GM21576 (cell line): Measurements from ENCODE around the gene SOS1.
"Not testable (repeated sequence)": the region's sequence is repeated elsewhere in the genome, so short reads cannot be mapped to it uniquely, and the experiment has no call there.

Experiments used
- ATAC-seq: cut with Tn5 transposase; IDR thresholded peaks from one replicate; pipeline ENCODE4 v1.9.1; 2021; ENCODE audit warnings: mild to moderate bottlenecking, moderate library complexity; ENCODE audit not compliant: unreplicated experiment

The SOS1 gene

DNA sequence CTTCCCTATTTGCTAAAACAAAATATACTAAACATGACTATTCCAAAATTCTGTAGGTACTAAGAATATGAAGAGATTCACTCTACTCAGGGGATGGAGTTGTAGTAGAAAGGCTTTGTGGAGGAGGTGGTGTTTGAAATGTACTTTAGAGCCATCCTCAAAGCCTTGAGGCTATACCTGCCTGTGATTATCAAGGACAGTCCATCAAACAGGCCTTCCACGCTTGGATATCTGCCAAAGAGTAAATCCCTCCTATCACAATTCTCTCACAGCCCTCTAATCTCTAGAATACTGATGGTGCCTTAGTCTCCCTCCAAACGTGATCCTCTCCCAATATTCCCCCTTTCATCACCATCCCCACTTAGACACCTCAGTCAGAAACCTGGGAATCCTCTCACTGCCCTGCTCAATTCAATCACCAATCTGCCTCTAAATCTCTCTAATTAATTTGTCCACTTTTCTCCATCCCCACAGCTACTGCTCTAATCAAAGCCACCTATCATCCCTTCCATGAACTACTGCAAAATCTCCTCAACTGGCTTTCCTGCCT lies 13.1 kb downstream of the SOS1 start:
- no peak for ATAC-seq

DNA sequence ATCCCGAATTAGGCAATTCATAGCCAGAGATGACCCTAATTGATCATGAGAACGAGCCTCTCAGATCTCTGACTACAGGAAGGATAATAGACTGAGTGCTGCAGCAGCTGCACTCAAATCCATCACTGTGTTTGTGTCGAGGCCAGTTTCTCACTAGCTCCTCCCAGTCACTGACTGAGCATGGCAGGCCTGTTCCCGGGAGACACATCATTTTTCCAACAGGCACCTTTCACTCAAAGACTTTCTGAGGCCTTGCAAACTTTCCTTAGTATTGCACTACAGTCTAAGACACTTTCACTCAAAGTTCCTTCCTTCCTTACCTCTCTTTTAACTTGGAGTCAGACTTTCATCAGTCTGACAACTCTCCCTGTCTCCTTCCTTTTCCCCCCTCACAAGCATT lies 13.7 kb downstream of the SOS1 start:
- no peak for ATAC-seq

DNA sequence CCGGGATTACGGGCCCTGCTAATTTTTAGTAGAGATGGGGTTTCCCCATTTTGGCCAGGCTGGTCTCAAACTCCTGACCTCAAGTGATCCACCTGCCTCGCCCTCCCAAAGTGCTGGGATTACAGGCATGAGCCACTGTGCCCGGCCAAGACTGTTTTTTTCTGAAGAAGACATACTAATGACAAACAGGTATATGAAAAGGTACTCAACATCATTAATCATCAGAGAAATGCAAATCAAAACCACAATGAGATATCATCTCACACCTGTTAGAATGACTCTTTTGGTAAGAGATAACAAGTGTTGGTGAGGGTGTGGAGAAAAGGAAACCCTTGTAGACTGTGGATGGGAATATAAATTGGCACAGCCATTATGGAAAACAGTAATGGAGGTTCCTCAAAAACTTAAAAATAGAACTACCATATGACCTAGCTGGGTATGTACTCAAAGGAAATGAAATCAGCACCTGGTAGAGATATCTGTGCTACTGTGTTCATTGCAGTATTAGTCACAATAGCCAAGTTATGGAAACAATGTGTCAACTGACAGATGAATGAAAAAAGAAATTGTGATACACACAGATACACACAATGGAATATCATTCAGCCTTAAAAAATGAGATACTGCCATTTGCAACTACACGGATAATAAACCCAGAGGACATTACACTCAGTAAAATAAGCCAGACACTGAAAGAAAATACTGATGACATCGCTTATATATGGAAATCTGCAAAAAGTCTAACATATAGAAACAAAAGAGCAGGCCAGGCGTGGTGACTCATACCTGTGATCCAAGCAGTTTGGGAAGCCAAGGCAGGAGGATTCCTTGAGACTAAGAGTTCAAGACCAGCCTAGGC lies 20.8 kb downstream of the SOS1 start:
- peak; percentile 80 for ATAC-seq

DNA sequence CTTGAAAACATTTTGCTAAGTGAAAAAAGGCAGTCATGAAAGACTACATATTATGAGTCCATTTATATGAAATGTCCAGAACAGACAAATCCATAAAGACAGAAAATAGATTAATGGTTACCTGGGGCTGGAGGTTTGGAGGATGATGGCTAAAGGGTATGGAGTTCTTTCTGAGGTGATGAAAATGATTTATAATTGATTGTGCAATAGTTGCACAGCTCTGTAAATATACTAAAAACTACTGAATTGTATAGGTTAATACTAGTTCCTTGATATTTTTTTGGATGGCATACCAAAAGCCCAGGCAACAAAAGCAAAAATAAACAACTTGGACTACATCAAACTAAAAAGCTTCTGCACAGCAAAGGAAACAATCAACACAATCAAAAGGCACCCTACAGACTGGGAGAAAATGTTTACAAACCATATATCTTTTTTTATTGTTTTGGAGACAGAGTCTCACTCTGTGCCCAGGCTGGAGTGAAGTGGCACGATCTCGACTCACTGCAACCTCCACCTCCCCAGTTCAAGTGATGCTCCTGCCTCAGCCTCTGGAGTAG lies 21.5 kb downstream of the SOS1 start:
- no peak for ATAC-seq

DNA sequence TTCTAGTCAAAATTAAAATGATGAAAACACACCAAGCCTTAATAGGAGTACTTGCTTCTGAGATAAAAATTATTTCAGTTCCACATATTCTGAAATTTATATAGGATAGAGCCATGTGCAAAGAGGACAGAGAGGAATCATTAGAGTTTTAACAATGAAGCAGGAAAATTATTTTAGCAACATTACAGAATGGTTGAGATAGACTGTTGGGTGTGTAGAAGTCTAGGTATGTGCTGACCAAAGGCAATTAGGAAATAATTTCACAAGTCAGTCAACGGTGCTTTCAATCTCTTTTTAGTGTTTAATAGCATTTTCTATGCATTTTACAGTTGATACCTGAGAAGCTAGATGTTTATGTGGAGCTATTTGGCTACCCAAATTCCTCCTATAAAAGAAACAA lies 25.2 kb downstream of the SOS1 start:
- no peak for ATAC-seq

DNA sequence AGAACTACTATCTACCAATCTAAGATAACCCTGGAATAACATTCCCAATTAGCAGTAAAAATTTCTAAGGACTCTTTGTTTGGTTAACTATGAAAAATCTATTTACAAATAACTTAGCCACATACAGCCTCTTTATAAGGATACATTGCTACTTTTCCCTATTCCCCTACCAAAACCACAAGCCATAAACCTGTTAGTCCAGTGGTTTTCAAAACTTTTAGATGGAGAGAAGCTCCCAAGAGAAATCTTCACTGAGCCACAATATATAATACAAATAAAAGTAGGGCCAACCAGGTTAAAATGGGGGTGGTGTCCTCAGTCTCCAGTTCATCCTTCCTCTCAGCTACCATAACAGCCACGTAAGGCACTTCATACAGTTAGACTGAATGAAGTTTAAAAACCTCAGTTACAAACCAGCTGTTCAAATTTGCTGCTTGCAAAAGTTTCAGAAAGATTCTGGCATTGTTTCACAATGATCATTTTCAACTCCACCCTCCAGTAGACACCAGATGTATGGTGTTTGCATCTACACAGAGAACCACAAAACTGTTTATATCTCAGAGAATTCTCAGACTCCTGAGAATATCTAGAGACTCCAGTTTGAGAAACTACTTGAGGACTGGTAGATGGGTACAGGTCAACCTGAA lies 26.0 kb downstream of the SOS1 start:
- peak; percentile 90 for ATAC-seq

DNA sequence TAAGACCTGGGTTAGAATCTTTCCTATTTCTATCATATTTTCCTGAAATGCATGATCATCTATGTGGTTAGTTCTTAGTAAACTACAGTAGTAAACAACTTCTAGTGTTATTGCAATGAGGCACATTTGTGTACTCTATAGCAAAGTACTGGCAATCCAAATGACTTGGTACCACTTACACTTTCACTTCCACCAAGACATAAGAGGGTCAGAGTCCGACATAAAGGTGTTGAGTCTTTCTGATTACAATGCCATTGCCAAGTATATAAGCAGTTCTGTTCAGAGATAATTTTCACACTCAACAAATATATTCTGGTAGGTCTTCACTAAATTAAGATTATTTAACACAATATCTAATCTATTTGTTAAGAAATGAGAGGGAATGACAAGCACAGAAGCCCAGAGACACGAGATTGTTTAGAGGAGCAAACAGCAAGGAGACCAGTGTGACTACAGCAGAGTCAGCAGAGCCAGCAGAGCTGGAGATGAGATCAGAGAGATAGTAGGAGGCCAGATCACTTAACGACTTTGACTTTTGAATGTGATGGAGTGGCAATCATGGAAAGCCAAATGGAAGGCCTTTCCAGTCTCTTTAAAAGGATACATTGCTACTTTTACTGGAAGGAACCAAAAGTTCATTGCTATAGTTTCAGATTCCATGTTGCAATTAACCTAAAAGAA lies 27.5 kb downstream of the SOS1 start:
- peak; percentile 34 for ATAC-seq

DNA sequence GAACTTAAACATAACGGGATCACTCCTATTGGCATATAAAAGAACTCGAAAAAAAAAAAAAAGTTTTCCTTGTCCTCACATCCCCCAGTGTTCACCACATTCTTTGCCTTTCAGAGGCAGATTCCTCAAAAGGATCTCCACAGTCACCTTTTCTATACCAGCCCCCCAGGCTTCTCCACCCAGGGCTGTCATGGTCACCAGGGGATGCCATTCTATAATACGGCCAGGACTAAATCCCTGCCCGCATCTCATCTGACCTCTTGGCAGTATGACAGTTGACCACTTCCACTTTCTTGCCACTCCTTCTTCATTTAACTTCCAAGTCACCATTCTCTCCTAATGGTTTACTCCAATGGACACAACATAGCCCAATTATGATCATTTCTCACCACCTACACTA lies 29.3 kb downstream of the SOS1 start:
- no peak for ATAC-seq

DNA sequence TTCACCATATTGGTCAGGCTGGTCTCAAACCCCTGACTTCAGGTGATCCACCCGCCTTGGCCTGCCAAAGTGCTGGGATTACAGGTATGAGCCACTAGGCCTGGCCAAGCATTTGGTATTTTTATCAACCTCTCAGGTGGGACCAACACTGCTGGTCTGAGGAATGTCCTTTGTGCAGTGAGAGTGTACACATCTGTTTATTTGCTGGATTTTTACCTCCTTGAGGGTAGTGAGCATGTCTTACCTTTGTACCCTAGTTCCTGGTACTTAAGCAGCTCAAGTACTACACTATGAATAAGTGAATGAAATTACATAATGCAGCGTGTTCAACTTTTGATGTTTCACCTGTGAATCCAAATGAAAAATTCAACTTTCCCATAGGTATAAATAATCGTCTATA lies 29.8 kb downstream of the SOS1 start:
- no peak for ATAC-seq

DNA sequence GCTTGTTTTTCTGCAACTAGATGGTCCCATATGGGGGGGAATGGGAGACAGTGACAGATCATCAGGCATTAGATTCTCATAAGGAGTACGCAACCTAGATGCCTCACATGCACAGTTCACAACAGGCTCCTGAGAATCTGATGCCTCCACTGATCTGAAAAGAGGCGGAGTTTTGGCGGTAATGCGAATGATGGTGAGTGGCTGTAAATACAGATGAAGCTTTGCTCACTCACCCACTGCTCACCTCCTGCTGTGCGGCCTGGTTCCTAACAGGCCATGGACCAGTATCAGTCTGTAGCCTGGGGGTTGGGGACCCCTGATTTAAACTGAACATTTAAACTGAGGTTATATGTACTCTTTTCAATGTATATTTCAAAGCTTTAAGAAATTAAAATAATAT lies 40.7 kb downstream of the SOS1 start:
- ATAC-seq: no peak

DNA sequence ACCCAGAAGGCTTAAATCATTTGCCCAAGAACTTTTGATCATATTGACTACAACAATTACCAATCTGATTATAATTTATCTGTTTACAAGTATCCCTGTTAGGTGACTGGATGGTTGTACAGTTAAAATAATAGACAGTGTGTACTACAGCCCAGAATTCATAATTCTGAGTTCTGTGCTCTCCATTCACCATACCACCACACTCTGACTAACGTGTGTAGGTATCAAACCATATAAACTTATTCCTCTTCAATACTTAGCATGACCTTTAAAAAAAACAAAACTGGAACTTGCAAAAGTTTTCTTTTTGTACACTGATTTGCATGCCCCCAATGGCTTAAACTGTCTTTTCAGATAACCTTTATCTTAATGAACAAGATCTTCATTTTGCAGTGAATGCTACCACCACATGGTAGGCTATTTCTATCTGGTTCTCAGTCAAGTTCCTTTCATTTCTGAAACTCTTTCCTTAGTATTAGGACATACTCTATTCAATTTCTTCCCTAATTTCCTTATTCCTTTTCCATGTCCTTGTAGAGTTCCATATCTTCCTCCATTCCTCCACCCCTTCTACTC lies 50.9 kb downstream of the SOS1 start:
- ATAC-seq: no peak

DNA sequence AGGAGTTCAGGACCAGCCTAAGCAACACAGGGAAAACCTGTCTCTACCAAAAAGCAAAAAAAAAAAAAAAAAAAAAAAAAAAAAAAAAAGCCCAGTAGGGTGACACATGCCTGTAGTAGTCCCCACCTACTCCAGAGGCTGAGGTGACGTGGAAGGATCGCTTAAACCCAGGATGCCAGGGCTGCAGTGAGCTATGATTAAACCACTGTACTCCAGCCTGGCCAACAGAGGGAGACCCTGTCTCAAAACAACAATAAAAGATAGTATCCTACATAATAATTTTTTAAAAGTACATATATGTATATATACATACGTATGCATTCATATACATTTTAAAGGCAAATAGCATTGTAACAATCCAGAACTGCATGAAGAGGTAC lies 51.7 kb downstream of the SOS1 start:
- ATAC-seq: no peak

DNA sequence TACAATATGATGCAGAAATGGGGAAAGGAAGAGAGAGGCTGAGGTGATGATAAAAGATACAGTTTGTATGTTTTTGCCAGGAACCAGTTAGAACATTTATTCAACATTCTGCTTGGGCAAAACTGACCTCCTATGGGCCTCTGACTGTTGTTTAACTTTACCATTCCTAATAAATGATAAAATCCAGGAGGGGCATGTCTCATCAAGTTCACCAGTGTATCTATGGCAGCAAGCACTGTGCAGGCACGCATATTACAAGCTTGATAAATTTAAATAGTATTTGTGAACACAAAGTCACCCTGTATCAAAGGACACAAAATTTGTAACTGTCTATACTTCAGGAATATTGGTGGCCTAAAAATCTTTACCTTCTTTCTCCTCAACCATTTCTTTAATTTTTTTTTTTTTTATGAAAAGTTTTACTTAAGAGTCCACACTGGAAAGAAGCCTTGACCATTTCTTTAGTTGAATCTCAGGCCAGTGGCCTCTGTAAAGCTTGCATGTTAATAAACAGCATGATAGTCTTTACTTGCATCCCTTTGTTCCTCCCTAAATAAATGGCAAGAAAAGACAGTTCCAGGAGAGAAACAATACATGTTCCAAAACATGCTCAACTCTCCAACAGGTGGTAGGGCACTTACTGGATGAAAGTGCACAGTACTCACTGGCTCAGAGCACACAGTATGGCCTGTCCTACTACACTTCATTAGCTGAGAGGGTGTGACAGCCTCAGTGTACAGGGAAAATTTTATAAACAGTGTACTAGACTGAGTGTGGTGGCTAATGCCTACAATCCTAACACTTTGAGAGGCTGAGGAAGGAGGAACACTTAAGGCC lies 52.3 kb downstream of the SOS1 start:
- ATAC-seq: no peak

DNA sequence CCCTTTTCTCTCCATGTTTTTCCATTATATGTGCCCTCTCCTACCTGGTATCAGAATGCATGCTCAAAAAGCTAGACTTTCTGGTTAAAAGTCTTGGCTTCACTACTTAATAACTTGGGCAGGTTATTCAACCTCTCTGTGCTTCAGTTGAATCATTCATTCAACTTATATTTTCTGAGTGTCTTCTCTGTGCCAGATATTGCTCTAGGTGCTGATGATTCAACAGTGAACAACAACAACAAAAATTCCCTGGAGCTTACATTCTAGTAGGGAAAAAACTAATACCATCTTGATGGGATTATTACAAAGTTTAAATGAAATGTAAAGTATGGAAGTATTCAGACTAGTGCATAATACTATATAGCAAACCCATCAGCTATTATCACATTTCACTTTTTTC lies 55.2 kb downstream of the SOS1 start:
- no peak for ATAC-seq

DNA sequence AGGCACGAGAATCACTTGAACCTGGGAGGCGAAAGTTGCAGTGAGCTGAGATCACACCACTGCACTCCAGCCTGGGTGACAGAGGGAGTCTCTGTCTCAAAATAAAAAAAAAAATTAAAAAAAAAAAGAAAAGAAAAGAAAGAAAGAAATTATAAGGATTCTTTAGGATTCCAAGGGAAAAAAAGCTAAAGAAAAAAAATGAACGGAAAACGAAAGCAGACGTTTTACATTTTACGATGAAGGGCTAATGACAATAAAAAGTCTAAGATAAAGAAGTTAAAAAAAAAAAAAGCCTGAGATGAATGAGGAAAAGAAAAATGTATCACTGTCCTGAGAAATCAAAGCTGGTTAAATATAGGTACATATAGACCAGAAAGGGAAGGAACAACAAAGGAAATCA lies 58.5 kb downstream of the SOS1 start:
- no peak for ATAC-seq

DNA sequence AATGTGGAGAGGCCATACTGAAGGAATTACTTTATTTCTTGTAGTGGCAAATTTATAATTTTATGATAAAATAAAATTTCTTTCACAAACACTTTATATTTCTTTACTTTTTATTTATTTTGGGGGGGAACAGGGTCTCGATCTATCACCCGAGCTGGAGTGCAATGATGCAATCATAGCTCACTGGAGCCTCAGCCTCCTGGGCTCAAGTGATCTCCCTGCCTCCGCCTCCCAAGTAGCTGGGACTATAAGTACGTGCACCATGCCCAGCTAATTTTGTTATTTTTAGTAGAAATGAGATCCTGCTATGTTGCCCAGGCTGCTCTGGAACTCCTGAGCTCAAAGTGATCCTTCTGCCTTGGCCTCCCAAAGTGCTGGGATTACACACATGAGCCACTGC lies 59.6 kb downstream of the SOS1 start:
- no peak for ATAC-seq

DNA sequence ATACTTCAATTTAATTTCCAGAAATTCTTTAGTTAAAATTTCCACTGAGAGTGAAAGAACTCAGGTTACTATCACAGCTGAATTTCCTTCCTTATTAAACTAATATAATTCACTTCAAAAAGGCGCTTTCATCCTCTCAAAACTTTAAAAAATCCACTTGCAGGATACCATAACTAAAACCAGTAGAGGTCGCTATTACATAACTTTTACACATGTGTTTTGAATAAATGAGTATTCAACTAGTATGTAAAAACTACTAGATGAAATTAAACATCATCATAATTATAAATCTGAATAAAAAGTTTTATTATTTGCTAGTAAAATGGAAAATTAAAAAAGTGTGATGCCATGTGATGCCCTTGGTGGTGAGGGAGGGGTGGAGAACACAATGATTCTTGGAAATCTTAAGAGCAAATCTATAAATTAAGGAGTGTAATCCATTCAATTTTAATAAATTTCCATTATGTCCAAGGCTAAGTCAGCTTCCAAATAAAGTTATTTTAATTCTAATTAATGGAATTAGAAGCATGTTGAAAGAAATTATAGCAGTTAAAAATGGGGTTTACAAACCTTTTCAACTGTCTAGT lies 61.4 kb downstream of the SOS1 start:
- no peak for ATAC-seq

DNA sequence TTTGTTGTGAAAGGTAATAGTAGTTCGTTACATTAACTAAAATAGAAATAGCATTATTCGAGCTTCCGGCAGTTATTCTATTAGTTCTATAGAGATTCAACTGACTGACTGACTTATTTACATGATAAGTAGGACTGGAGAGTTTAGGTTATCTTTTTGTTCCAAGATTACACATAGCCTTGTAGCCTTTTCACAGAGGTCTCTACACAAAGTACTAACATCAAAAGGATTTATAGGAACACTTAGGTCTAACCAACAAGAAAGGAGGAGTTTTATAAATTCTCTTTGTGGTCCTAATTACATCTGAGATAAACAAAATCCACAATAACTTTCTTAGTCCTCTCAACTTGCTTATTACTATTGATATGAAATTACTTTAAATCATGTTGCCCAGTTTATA lies 62.8 kb downstream of the SOS1 start:
- ATAC-seq: no peak

DNA sequence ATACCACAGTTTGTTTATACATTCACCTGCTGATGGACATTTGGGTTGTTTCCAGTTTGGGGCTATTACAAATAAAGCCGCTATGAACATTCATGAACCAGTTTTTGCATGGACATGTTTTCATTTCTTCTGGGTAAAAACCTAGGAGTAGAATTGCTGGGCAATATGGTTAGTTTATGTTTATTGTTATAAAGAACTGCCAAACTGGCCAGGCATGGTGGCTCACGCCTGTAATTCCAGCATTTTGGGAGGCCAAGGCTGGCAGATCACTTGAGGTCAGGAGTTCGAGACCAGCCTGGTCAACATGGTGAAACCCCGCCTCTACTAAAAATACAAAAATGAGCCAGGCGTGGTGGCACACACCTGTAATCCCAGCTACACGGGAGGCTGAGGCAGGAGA lies 68.2 kb downstream of the SOS1 start:
- not testable (repeated sequence) for ATAC-seq

DNA sequence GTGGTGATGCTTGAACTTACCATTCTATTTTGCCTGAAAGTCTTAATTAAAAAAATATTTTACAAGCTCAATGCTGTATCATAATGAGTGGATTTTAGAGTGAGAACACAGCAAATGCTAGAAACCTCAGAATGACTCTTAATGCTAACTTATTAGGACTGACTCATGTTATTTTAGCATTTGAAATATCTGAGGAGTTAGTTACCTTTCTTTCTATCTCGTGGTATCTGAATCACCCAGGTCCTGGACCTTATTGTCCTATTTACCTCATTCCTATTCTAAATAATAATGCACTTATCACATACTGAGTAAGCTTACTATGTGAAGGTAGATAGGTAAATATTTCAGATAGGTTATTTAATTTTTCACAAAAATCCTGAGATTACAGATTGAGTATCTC lies 70.7 kb downstream of the SOS1 start:
- no peak for ATAC-seq
